ENCODE data around the gene CACNA2D3. TPM values are rescaled to one million over a fixed set of nuclear protein-coding genes. Genes with fewer than 3 reads are reported as not detected.

The CACNA2D3 gene
- total RNA-seq, 2 donors from 2014 or later, result 0.97 TPM; not detected in 1

DNA sequence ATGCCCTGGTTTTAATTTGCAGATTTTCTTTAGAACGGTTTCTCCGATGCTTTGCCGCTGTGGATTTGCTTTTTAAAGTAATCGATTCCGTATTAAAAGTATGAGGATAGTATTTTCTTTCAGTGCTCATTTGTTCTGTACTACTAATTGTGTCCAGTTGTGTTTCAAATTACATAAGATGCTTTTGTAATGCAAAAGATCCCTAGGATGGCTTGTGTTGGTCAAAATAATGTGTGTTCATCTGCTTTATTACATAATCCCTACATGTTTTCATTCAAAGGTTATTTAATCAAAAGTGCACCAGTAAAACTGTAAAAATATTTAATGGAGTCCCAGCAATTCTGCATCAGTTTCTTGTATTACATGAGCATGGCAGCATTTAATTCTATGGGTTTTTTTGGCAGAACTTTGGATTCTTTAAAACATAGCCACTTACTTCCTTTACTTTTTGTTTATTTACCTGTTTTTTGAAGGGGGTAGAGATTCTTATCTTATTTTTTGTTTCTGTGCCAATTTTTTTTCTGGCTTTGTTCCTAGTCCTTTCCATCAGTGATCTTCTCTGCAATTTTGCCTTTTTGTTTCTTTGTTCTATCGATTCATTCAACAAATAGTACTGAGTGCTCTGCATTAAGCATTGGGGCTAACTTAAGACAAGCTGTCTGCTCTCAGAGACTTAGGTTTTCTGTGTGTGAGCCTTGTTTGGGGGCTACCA lies 452.7 kb downstream of the CACNA2D3 start:
- Mint-ChIP-seq H3K4me1 (no peaks in the 10 kb centered on the region), H3K27me3 (ENCODE audit: insufficient read depth) (no peaks in the 10 kb centered on the region), H3K4me3 (no peak overlapping the region), H3K27ac (no peak overlapping the region), H3K9me3 (no peaks in the 10 kb centered on the region), H3K36me3 (ENCODE audit: low read depth) (no peaks in the 10 kb centered on the region)
- no peaks in the 10 kb centered on the region for H3K27me3 ChIP-seq (ENCODE audit: control insufficient read depth, insufficient read depth, low read length, poor library complexity, severe bottlenecking)
- no peaks in the 10 kb centered on the region for H3K36me3 ChIP-seq (ENCODE audit: control insufficient read depth, insufficient read depth, low read length)
- DNase-seq, result no peak
- WGBS, 2 experiments (ENCODE audit: insufficient coverage in 1 of 2, insufficient read length in 1 of 2), result 94 to 96% methylated on average over 4 to 6 of the region's 6 CpGs
- no peak for TF ChIP-seq CTCF (conservative IDR thresholded peaks at IDR 0.05)
- no peak overlapping the region for H3K9ac ChIP-seq (ENCODE audit: extremely low read depth, low read length, poor library complexity, severe bottlenecking)
- no peaks in the 10 kb centered on the region for H3K9me3 ChIP-seq (ENCODE audit: control insufficient read depth, low read length)
- H3K27ac ChIP-seq (ENCODE audit: low read depth, low read length), result no peak overlapping the region
- H3K4me1 ChIP-seq (ENCODE audit: control insufficient read depth, insufficient read depth, low read length), result no peaks in the 10 kb centered on the region
- H3K4me3 ChIP-seq (ENCODE audit: low read length), result no peak overlapping the region

DNA sequence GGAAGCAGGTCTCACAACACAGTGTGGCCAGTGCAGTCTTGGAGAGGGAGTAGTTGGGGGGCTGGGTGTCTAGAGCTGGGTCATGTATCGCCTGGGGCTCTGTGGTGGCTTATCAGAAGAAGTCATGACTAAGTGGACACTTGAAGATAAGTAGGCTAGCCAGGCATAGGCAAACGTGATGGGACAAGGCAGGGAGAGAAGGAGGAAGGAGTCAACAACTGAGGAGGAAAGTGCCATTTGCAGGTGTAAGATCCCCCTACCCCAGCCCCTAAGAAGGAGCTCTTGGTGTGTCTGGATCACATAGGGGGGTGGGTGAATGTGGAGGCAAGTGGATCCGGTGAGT lies 453.2 kb downstream of the CACNA2D3 start:
- Histone ChIP-seq H3K9ac (ENCODE audit: extremely low read depth, low read length, poor library complexity, severe bottlenecking) (no peak overlapping the region), H3K36me3 (ENCODE audit: control insufficient read depth, insufficient read depth, low read length) (no peaks in the 10 kb centered on the region), H3K4me3 (ENCODE audit: low read length) (no peak overlapping the region), H3K27me3 (ENCODE audit: control insufficient read depth, insufficient read depth, low read length, poor library complexity, severe bottlenecking) (no peaks in the 10 kb centered on the region), H3K4me1 (ENCODE audit: control insufficient read depth, insufficient read depth, low read length) (no peaks in the 10 kb centered on the region), H3K27ac (ENCODE audit: low read depth, low read length) (no peak overlapping the region), H3K9me3 (ENCODE audit: control insufficient read depth, low read length) (no peaks in the 10 kb centered on the region)
- H3K4me3 Mint-ChIP-seq, result no peak overlapping the region
- 81% methylated on average over 3 of the region's 3 CpGs; no CpG with 5 or more reads in 1 of the 2 experiments for WGBS, 2 experiments (ENCODE audit: insufficient coverage in 1 of 2, insufficient read length in 1 of 2)
- TF ChIP-seq CTCF (conservative IDR thresholded peaks at IDR 0.05), result no peak
- no peak overlapping the region for H3K27ac Mint-ChIP-seq
- H3K27me3 Mint-ChIP-seq (ENCODE audit: insufficient read depth), result peaks cover under 1% of the 10 kb centered on the region
- DNase-seq, result no peak
- H3K36me3 Mint-ChIP-seq (ENCODE audit: low read depth), result no peaks in the 10 kb centered on the region
- H3K4me1 Mint-ChIP-seq, result no peaks in the 10 kb centered on the region
- H3K9me3 Mint-ChIP-seq, result no peaks in the 10 kb centered on the region

DNA sequence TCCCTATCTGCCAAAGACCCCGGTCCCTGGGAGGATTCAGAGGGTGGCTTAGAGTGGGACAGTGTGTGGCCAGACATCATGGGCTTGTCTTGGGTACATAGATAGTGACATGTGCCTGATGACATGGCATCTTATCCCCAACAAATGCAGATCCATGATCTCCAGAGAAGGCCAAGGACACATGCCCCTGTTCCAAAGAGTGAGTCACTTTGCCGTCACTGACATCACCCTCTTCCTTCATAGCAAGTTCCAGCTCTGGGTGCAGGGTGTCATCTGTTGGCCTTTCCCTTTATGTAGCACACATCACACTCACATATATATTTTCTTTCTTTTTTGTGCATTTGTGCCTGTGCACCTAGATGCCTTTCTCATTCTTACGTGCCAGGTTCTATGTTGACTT lies 455.0 kb downstream of the CACNA2D3 start:
- Mint-ChIP-seq H3K4me1 (no peaks in the 10 kb centered on the region), H3K4me3 (no peak overlapping the region), H3K9me3 (no peaks in the 10 kb centered on the region), H3K27me3 (ENCODE audit: insufficient read depth) (peaks cover 3% of the 10 kb centered on the region), H3K36me3 (ENCODE audit: low read depth) (no peaks in the 10 kb centered on the region), H3K27ac (no peak overlapping the region)
- H3K27me3 ChIP-seq (ENCODE audit: control insufficient read depth, insufficient read depth, low read length, poor library complexity, severe bottlenecking), result no peaks in the 10 kb centered on the region
- H3K4me3 ChIP-seq (ENCODE audit: low read length), result no peak overlapping the region
- WGBS, 2 experiments (ENCODE audit: insufficient coverage in 1 of 2, insufficient read length in 1 of 2), result 94 to 100% methylated on average over 2 to 3 of the region's 3 CpGs
- no peaks in the 10 kb centered on the region for H3K9me3 ChIP-seq (ENCODE audit: control insufficient read depth, low read length)
- H3K36me3 ChIP-seq (ENCODE audit: control insufficient read depth, insufficient read depth, low read length), result no peaks in the 10 kb centered on the region
- no peak overlapping the region for H3K9ac ChIP-seq (ENCODE audit: extremely low read depth, low read length, poor library complexity, severe bottlenecking)
- no peaks in the 10 kb centered on the region for H3K4me1 ChIP-seq (ENCODE audit: control insufficient read depth, insufficient read depth, low read length)
- no peak for DNase-seq
- no peak overlapping the region for H3K27ac ChIP-seq (ENCODE audit: low read depth, low read length)
- TF ChIP-seq CTCF (conservative IDR thresholded peaks at IDR 0.05), result no peak

All from endodermal cell (in vitro differentiated cells).